CD4-positive, alpha-beta T cell treated with Interleukin-6 at 100 ng/mL for 8 hours (primary cell): ENCODE results near the gene UBR1.
"Not testable (repeated sequence)": the region's sequence is repeated elsewhere in the genome, so short reads cannot be mapped to it uniquely, and the experiment has no call there.

Source experiments
- DNase-seq: peaks from one replicate; pipeline ENCODE4 v3.0.0-alpha.2; 2020; ENCODE audit warnings: mixed read lengths, low spot score

Gene UBR1

GRCh38 chr15:42964476-42964875 lies 141.4 kb downstream of the UBR1 start:
- no peak for DNase-seq

DNA sequence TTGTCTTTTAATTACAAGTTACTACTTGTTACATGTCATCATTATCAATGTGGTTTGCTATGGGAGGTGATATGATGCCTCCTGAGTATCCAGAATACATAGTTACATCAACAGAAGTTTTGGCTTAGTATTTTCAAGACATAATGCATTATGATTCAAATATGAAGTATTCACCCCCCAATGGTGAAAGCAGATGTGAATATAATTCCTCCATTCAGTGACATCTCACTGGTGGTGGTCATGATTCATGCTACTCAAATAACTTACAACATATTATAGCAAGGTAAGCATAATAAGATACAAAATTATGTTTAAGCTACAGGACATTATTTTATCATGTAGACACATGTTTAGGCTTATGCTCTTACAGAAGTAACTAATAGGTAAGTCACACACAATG lies 150.3 kb downstream of the UBR1 start:
- DNase-seq: no peak

DNA sequence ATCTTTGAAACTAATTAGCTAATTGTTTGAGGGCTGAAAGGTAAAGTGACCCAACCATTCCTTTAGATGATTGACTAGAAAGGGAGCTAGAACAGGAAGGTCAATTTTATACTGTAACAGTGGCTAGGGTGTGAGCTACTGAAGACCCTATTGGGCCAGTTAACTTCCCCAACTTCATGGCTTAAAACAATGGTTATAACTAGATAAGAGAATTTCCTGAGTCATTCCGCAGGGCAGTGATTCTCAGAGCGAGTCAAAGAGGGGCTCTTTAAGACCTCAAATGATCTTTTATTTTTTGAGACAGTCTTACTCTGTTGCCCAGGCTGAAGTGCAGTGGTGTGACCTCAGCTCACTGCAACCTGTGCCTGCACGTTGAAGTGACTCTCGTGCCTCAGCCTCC lies 151.5 kb downstream of the UBR1 start:
- DNase-seq: no peak

- not testable (repeated sequence) for DNase-seq
Observed at GRCh38 chr15:42948898-42949297, 156.9 kb downstream of the UBR1 start.

- no peak for DNase-seq
Observed at GRCh38 chr15:42940527-42940926, 165.3 kb downstream of the UBR1 start.

DNA sequence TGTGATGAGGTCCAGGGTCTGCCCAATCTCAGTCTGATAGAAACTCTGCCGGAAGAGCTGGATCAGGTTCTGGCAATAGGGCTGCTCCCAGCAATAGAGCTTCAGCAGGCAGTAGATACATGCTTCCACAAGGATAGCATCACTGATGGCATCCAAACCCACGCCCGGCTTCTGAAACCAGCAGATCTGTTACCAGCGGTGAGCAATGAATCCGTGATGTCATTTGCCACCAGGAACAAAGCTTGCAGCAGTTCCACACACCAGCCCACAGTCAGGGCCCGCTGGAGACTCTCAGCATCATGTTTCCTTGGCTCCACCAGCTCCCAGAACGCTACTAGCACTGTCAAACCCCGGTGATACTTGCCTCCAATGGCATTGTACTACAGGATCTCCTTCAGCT lies 166.0 kb downstream of the UBR1 start:
- DNase-seq: no peak

DNA sequence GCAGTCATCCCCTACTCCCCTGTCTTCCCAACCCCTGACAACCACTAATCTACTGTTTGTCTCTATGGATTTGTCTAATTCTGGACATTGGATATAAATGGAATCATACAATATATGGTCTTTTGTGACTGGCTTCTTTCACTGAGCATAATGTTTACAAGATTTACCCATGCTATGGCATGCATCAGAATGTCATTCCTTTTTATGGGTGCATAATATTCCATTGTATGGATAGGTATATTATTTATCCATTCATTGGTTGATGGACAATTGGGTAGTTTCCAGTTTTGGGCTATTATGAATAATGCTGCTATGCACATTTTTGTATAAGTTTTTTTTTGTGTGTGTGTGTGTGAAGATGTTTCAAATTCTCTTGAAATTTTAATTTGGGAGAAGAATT lies 168.7 kb downstream of the UBR1 start:
- no peak for DNase-seq

GRCh38 chr15:42933886-42934667 lies 171.8 kb downstream of the UBR1 start:
- DNase-seq: no peak

- no peak for DNase-seq
Observed at GRCh38 chr15:42932833-42933515, 172.9 kb downstream of the UBR1 start.

DNA sequence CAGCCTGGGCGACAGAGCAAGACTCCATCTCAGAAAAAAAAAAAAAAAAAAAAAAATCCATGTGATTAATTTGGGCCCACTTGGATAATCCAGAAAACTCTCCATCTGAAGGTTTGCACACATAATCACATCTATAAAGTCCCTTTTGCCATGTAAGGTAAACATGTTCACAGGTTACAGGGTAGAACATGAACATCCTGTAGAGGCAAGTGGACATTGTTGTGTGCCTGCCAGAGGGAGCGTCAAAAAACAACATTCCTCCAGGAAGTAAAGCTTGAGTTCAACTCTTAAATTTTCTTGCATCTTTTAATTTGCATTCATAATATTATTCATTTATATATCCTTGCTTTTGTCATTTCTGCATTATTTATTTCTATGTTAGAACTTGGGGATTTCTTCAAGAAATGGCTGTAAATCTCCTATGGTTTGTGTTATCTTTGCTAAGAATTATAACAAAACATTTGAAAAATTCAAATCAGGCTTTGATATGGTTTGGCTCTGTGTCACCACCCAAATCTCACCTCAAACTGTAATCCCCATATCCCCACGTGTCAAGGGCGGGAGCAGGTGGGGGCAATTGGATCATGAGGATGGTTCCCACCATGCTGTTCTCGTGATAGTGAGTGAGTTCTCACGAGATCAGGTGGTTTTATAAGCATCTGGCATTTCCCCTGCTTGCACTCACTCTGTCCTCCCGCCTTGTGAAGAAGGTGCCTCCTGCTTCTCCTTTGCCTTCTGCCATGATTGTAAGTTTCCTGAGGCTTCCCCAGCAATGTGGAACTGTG lies 173.9 kb downstream of the UBR1 start:
- DNase-seq: no peak

DNA sequence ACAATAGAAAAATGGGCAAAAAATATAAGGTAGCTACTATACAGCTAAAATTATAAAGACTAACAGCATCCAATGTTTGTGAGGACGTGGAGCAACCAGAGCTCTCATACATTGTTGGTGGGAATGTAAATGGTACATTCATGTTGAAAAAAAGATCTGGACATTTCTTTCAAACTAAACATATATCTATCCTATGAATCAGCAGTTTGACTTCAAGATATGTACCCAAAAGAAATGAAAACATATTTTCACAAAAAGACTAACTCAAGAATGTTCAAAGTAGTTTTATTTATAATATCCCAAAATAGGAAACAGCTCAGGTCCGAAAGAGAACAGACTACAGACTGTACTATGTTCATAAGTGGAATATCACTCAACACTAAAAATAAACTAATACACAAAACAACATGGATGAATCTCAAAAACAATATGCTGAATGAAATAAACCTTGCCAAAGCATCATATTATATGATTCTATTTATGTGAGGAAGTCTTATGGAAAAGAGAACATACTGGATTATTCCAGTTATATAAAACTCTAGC lies 176.5 kb downstream of the UBR1 start:
- no peak for DNase-seq

DNA sequence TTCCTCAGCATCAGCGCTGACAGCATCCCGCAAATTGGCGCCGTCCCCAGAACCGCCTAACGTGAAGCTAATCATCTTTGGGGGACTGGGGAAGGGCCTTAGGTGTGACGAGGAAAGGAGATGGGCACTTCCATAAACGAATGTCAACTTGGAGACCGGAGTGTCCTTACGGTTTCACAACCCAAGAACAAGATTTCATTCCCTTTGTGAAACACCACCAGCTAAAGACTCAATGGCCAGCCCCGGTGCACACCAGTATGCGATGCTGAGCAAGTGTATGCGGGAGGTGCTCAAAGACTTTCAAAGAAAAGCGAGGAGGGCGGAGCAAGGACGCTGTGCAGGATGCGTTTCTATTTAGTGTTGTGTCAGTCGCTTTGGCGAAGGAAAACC lies 184.5 kb downstream of the UBR1 start:
- peak; percentile 43 for DNase-seq

- peak; percentile 98 for DNase-seq
Observed at GRCh38 chr15:42920519-42921341, 185.1 kb downstream of the UBR1 start, which contains the start of gene TTBK2. Gene TTBK2, minus strand, starts transcription at chr15:42920778. Its CDS starts 42,161 bp downstream, at chr15:42878617.

- peak; percentile 19 for DNase-seq
Observed at GRCh38 chr15:42919799-42920518, 185.9 kb downstream of the UBR1 start.

DNA sequence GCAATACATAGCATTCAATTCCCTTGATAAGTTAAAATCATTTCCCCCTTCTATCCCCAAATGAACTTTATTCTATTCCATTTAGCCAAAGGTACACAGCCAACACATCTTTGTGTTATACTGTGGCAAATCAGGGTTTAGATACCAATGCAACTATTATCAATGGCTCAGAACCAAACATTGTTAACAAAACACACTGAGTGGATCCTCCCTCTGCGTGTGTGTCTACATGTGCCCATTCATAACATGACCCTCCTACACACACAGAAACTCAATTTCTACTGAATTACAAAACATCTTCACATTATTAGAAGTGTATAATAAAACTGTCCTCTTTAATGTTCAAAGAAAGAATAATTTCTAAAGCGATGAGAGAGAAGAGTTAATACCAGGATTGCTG lies 186.5 kb downstream of the UBR1 start:
- no peak for DNase-seq

DNA sequence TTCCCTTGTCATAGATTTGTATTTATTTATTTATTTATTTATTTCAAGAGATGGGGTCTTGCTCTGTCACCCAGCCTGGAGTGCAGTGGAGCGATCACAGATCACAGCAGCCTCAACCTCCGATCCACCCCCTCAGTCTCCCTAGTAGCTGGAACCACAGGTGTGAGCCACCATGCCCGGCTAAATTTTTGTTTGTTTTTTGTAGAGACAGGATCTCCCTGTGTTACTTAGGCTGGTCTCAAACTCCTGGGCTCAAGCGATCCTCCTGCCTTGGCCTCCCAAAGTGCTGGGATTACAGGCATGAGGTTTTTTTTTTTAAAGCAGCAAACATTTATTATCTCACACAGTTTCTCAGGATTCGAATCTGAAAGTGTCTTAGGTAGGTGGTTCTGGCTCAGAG lies 187.8 kb downstream of the UBR1 start:
- DNase-seq: no peak

DNA sequence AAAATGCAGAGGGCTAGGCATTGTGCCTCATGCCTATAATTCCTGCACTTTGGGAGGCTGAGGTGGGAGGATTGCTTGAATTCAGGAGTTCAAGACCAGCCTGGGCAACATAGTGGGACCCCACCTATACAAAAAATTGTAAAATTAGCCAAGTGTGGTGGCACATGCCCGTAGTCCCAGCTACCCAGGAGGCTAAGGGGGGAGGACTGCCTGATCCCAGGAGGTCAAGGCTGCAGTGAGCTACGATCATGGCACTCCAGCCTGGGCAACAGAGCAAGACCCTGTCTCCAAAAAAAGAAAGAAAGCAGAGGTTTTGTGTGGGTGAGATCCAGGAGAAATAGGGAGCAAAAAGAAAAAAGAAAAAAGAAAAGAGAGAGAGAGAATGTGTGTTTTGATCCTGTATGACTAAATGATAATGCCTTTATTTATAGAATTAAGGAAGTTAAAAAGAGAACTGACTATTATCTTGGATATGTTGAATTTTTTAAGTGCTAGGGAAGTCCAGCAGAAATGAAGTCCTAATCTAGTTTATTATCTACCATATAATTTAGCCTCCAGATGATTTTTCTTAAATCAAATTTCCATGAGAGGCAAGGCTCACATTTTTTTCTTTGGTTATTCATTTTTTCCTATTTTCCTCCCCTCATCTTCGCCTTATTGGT lies 190.1 kb downstream of the UBR1 start:
- DNase-seq: no peak

DNA sequence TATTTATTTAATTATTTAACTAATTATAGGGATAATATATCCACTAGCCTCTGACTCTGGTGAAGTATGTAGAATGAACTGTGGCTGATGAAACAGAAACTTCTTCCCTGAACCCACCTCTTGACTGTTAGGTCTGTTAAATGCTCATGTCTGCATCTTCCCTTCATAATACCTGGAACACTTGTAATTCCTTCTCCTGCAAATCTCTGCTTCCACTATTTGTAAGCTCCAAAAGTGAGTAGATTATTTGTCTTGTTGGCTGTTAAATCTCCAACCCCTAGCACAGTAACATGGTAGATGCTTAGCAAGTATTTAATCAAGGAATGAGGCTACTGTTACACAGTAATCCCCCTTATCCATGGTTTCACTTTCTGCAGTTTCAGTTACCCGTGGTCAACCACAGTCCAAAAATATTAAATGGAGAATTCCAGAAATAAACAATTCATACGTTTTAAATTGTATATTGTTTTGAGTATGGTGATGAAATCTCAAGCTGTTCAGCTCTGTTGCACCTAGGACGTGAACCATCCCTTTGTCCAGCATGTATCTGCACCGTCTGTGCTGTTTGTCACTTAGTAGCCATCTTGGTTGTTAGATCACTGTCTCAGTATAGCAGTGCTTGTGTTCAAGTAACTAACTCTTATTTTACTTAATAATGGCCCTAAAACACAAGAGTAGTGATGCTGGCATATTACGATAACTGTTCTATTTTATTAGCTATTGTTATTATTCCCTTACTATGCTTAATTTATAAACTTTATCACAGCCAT lies 190.9 kb downstream of the UBR1 start:
- DNase-seq: no peak

DNA sequence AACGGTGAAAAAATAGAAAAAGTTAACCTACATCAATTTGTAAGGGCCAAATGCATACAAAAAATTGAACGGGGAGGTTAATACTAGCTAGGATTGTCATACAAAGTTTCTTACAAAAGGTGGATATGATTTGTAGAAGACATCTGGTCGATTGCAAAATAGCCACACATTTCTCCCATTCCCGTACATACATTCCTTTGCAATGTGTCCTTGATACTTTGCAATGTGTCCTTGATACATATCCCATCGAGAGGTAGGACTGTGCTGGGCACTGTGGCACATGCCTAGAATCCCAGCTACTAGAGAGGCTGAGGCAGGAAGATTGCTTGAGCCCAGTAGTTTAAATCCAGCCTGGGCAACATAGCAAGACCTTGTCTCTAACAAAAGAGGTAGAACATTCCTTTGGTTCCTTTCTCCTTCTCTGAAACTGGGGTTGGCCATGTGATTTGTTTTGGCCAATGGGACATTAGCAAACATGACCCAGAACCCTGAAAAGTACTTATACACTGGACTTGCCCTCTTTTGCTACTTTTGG lies 194.7 kb downstream of the UBR1 start:
- DNase-seq: no peak
